Measurements from ENCODE around the gene HNRNPA0.

DNA sequence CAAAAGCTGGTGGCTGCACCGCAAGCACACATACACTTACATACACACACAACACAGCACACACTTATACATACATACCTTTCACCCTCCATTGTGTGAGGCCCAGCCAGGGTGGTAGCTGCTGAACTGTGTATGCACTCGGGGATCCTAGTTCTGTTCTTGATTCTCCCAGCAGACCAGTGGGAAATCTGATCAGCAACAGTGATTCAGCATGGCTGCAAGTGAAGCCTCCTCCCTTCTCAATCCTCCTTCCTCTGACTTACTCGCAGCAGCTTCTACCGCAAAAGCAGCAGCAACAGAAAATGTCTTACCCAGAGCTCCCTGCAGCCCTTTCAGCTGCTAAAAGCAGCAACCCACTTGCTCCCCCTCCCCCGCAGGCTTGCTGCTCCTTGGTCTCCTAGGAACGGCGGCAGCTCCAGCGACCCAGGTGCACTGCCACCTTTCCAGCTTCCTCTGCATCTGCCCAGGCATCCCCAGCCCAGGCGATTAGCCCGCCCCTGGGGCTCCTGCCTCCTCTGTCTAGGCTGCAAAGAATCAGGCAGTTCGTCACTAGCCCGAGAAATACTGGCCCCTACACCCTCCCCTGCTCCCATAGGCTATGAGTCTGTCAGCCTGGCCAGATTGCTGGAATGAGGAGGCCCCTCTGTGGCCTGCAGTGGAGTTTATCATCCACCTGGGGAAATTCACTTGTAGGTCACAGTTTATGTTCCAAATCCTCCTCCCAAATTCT lies 18.4 kb downstream of the HNRNPA0 start, which contains the start of gene KLHL3:
- TF ChIP-seq YY1 (IDR thresholded peaks at IDR 0.05; ENCODE audit: low read depth) (peak; percentile 27; the same call in 1 of the 2 replicates), EP300 (IDR thresholded peaks at IDR 0.05; ENCODE audit: borderline replicate concordance in 1 of 2, low read depth in 1 of 2, low read length in 1 of 2) (no peak)

All from SK-N-SH (cell line).